CD4-positive, alpha-beta T cell treated with Interleukin-10 for 1 hour (primary cell): Measurements from ENCODE around the gene EFCAB6.

ENCODE experiments used
- DNase-seq: peaks from one replicate; pipeline ENCODE4 v3.0.0-alpha.2; 2020

EFCAB6 gene

DNA sequence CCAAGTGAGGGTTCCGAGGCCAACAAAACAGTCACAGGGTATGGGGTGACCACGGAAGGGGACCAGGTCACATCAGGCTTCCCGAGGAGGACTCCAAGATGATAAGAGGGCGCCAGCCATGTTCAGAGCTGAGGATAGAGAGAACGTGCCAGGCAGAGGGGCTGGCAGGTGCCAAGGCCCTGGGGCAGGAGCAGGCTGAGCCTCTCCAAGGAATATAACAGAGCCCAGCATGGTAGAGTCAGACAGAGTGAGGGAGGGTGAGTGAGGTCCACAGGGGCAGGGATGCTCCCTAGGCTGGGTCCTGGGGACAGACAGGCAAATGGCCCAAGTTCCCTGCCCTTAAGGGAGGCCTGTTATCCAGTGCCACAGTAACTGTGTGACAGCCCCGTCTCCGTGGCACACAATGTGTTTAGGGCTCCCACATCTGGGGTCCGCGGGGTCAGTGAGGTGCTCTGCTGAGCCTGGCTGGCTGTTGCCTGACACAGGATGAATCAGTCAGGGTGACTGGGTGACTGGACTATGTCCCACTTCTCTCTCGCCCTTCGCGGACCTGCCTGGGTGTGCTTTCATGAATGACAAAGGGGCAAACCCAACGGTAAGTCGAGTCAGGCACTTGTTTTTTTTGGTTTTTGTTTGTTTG, 295.0 kb downstream of the EFCAB6 start:
- no peak for DNase-seq

DNA sequence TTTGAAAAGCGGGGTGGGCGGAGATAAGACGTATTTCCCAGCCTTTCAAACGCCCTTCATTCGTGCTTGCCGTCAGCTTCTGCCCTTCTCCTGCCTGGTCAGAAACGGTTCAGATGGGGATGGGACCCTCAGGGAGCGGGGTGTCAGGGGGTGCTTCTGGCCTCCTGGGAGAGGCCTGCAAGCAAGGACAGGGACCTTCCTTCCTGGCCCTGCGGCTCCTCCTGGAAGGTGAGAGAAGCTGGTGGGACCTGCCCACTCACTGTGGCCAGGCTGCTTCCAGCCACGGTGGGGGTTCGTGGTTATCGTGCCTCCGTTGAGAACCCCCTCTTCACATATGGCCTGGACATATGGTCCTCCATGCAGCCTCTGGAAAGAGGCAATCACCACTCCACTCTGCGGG, 295.7 kb downstream of the EFCAB6 start:
- DNase-seq = no peak

- DNase-seq = no peak
These were observed 296.2 kb downstream of the EFCAB6 start for GRCh38 chr22:43515902-43516301.

DNA sequence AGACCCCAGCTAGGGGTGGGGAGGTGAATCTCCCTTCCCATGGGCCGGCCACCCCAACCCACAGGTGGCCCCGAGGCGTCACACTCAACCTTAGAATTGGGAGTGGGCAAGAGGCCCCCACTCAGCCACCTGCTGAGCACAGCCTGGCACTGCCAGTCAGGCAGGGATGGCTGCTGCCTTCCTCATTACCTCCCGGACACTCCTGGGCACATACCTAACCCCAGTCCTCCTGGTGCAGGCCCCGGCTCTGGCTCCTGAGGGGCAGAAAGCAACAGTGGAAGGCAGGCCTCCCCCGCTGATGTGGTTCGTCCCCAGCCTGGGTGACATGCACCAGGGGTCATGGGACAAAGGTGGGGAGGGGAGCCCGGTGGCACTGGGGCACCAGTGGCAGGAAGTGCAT, 296.7 kb downstream of the EFCAB6 start:
- DNase-seq = no peak

- no peak for DNase-seq
These were observed 297.5 kb downstream of the EFCAB6 start for GRCh38 chr22:43514476-43515157.

DNA sequence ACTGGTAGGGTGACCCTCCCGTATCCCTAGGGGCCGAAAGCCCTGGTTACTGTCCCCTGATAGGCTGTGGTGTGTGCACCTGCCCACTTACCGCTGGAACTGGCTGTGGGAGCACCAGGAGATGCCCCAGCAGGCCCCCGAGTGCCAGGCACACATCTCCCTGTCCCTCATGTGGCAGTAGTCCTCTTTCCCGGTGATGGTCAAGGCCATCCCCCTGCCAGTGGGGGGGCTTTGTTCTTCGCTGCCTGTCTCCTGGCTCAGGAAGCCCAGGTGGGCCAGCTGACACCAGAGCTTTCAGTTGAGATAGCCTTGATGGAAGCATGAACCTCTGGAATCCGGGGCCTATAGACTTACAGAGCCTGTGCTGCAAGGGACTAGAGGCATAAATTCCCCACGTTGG, 299.8 kb downstream of the EFCAB6 start:
- DNase-seq = no peak

GRCh38 chr22:43511276-43511910, 300.7 kb downstream of the EFCAB6 start:
- no peak for DNase-seq

DNA sequence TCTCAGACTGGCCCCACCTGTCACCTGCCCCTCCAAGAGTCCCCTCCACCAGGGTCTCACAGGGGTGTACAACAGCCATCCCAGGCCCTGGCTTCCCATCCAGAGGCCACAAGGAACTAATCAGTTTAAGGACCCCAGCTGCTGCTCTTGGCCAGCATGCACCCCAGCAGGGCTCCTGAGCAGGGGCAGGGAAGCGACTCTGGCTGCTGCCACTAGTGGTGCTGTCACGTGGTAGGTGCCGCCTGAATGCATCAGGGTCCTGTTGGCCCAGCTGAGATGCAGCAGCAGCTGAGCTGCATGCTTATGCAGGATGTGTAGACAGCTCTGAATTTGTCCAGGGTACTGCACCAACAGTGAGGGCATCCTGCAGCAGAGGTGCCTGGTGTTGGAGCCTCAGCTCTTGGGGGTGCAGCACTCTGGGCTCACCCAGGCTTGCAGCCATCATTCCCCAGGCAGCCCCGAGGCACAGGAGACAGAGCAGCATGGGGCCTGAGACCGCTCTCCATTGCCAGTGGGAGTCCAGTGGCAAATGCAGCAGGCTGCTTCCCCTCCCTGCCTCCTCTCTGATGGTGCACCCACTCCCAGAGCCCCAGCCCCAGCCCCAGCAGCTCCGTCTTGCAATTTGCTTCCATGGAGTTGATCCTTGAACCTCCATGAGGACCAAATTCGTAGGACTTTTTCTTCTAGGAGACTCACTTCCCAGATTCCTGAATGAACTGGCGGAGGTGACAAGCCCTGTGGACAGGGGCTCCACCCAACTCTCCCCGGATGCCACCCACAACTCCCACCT, 301.6 kb downstream of the EFCAB6 start:
- DNase-seq = no peak

DNA sequence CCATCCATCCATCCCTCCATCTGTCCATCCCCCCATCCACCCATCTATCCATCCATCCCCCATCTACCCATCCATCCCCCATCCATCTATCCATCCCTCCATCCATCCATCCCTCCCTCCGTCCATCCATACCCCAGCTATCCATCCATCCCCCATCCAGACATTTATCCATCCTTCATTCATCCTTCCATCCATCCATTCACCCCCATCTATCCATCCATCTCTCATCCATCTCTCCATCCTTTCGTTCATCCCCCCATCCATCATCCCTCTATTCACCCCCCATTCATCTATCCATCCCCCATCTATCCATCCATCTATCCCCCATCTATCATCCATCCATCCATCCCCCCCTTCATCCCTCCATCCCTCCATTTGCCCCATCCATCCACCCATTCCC, 302.8 kb downstream of the EFCAB6 start:
- no peak for DNase-seq

- no peak for DNase-seq
These were observed 303.6 kb downstream of the EFCAB6 start for GRCh38 chr22:43508489-43508888.

DNA sequence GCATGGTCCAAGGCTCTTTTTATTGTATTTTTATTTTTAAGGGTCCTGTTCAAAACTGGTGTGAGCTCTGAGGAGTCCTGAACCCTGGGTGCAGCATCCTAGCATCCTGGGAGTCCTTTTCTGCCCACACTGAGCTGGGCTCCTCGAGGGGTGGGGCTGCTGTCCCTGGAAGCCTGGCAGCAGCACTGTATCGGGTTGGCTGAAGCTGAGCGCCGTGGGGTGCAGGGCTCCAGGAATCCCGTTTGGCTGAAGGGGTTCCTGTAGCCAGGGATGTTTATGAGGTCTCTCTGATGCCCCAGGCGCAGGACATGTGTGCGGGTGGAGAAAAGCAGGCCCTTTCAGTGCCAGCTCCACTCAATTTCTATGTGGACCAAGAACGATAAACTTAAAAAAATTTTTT, 304.9 kb downstream of the EFCAB6 start:
- no peak for DNase-seq

DNA sequence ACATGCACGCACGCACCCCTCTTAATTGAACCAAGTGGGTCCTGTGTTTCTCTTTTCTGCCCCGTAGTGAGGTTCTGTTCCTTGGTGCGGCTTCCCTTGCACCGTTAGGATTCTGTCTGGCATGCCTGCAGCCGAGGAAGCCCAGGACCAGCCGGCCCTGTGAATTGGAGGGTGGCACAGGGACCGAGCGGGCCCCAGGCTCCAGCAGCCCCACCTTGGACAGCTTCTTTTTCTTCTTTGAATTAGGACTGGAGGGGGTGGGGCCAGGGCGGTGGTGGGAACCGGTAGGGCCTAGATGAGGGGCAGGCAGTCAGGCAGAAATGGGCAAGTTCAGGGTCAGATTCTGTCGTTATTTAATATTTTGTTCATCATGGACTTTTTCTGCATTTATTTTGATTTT, 305.6 kb downstream of the EFCAB6 start:
- DNase-seq = no peak

GRCh38 chr22:43505896-43506295, 306.2 kb downstream of the EFCAB6 start:
- DNase-seq = no peak

- DNase-seq = no peak
These were observed 306.7 kb downstream of the EFCAB6 start for GRCh38 chr22:43505423-43505822.

- no peak for DNase-seq
These were observed 307.3 kb downstream of the EFCAB6 start for GRCh38 chr22:43504666-43505261.

DNA sequence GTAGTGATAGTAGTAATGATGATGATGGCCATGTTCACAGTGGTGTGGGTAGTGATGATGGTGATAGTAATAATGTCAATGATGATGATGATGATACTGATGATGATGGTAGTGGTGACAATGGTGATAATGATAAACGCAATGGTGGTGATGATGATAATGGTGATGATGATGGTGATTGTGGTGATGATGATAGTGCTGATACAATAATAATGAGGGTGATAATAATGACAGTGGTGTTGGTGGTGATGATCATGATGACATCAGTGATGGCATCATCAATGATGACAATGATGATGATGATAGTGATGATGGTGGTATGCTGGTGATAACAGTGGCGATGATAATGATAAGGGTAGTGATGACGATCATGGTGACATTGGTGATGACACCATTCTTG, 308.0 kb downstream of the EFCAB6 start:
- DNase-seq = no peak

GRCh38 chr22:43502306-43502874, 309.7 kb downstream of the EFCAB6 start:
- DNase-seq = no peak

DNA sequence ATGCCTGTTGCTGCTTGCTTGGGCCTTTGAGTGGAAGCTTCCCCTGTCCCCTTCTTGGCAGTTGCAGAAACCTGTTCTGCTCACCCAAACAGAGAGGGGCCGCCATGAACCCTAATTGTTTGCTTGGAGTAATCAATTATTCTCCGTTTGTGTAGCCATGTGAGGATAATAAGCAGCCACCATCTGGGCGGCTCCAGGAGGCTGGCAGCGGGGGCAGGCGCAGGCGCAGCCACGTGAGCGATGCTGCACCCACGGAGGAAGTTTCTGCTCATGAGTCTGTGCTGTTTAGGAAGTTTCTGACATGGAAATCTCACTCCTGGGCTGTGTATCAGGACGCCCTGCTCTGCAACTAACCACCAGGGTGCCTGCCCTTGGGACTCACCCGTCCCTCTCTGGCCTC, 310.2 kb downstream of the EFCAB6 start:
- DNase-seq = no peak

- DNase-seq = no peak
These were observed 311.0 kb downstream of the EFCAB6 start for GRCh38 chr22:43500792-43501785.

- no peak for DNase-seq
These were observed 313.2 kb downstream of the EFCAB6 start for GRCh38 chr22:43498856-43499253.
